Activated T-helper 9 cell treated with anti-CD3 and anti-CD28 coated beads, Interleukin-2, amount 50 U/mL, for 16 hours (primary cell): ENCODE data around the gene ADAMTS10.
"Not testable (repeated sequence)": the region's sequence is repeated elsewhere in the genome, so short reads cannot be mapped to it uniquely, and the experiment has no call there.

Experiments used
- DNase-seq: peaks from one replicate; pipeline ENCODE4 v3.0.0-alpha.2; 2020; ENCODE audit warnings: low read depth

Gene ADAMTS10

GRCh38 chr19:8610041-8610935 is at the start of gene ADAMTS10:
ADAMTS10 (minus strand) TSS chr19:8610715; CDS start chr19:8605710, 5,005 bp downstream.
- peak; percentile 27 for DNase-seq

DNA sequence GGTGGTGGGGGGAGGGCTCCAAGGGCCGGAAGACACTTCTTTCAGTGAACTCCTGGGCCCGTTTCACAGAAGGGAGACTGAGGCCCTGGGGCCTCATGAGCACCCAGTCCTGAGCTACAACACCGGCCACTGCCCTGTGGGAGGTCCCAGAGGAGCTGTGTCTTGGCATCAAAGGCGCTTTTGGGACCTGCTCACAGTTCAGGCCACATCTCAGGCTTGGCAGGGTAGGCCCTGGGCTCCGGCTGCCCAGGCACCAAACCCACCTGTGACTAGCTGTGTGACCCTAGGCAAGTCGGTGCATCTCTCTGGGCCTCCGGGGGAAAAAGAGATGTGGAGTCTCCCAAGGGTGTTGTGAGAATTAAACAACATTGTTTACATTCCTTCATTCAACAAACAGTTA is 49.4 kb upstream of the ADAMTS10 start:
- no peak for DNase-seq

GRCh38 chr19:8657869-8658268 is 47.4 kb upstream of the ADAMTS10 start:
- no peak for DNase-seq

DNA sequence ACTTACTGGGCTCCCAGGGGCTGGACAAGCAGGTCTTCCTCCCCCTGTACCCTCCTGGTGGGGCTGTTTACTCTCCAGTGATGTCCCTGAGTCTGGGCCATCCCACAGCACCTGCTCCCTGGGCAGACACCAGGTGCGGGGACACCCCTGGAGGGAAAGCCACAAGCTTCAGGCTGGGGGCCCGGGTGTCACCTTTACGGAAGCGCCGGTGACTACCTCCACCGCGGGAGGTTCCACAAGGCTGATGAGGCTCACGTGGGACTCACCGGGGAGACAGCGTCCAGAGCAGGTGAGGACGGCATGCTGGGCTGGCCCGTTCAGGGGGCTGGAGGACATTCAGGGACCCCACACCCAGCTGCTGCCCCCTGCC is 44.8 kb upstream of the ADAMTS10 start:
- DNase-seq: peak; percentile 15

GRCh38 chr19:8654591-8655339 is 44.2 kb upstream of the ADAMTS10 start:
- DNase-seq: peak; percentile 55

GRCh38 chr19:8648240-8648639 is 37.7 kb upstream of the ADAMTS10 start:
- no peak for DNase-seq

DNA sequence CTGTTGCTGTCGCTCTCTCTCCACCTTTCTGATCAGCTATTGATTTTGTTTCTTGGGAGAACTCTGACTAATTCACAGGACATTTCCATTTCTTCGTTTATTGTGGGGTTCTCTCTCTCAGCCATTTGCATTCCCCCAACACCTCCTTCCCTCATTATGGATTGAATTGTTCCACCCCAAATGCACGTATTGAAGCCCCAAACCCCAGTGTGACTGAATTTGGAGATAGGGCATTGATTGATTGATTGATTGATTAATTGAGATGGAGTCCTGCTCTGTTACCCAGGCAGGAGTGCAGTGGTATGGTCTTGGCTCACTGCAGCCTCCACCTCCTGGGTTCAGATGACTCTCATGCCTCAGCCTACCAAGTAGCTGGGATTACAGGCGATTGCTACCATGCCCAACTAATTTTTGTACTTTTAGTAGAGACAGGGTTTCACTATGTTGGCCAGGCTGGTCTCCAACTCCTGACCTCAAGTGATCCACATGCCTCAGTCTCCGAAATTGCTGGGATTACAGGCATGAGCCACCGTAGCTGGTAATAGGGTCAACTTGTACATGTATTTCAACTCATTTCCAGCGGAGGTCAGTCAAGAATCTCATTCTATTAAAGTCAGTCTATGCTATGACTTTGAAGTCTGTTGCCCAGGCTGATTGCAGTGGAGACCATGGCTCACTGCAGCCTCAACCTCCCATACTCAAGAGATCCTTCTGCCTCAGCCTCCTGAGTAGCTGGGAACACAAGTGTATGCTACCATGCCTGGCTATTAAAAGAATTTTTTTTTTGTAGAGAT is 33.5 kb upstream of the ADAMTS10 start:
- DNase-seq: no peak

- DNase-seq: no peak
Measured at GRCh38 chr19:8642561-8642960, 32.0 kb upstream of the ADAMTS10 start.

DNA sequence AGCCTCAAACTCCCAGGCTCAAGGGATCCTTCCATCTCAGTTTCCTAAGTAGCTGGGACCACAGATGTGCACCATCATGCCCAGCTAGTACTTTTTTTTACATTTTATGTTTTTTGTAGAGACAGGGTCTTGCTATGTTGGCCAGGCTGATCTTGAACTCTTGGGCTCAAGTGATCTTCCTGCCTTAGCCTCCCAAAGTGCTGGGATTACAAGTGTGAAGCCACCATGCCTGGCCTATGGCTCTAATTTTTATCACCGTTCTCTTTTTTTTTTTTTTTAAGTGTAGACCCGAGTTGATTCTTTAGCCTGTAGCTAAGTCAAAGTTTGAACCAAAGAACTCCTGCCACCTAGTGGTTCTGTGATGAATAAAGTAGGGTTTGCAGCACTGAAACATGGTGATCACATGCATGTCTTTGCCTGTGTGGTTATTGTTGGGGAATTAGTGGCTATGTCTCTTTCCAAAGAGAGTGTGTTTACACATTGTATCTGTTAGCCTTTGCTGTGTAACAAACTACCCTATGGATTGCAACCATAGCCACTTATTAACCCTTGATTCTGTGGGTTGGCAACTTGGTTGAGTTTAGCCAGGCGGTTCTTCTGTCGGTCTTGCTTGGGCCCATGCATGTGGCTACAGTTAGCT is 31.5 kb upstream of the ADAMTS10 start:
- no peak for DNase-seq

DNA sequence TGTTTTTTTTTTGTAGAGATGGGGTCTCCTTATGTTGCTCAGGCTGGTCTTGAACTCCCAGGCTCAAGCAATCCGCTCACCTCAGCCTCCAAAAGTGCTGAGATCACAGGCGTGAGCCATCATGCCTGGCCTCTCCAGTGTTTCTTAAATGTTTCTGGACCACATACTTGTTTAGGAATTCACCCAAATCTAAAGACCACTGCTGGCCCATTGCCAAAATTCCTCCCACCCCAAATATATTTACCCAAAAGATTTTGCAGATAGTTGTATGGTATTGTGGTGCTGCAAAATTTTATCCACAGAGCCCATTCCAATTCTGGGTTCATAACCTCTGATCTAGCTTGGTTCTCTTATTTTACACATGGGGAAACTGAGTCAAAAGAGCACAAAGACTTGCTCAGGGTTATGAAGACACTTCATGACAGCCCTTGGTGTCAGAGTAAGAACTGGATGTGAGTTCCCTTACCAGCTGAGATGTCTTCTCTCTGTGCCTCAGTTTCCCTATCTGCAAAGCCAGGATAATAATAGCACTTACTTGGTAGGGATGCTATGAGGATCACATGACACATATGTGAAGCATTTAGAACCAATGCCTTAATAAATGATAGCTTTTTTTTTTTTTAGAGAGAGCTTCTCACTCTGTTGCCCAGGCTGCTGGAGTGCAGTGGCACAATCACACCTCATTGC is 30.8 kb upstream of the ADAMTS10 start:
- no peak for DNase-seq

GRCh38 chr19:8640402-8641004 is 30.0 kb upstream of the ADAMTS10 start:
- DNase-seq: no peak

DNA sequence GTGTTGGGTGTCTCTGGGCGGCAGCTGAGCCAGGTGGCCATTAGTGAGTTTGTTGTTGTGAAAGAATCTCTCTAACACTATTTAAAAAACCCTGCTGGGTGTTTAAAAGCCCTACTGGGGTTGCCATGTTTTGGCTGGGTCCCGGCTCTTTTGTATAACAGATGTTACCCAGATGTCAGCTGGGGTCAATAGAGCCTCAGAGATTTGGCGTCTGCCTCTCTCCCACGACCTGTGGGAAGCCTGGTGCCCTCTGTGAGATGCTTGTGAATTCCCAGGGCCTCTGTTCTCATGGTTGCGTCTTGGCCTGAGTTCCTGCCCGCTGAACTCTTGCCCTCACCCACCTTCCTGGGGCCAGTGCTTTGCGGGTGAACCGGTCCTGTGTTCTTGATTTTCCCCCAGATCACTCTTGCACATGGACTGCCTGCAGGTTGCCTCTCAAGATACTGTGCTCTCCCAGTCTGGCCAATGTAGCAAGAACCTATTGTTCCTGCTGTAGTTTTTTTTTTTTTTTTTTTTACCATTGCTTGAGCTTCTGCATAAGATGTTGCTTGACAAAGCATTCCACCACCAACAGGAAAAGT is 29.4 kb upstream of the ADAMTS10 start:
- no peak for DNase-seq

- DNase-seq: no peak
Measured at GRCh38 chr19:8638078-8638619, 27.6 kb upstream of the ADAMTS10 start.

GRCh38 chr19:8637070-8637469 is 26.6 kb upstream of the ADAMTS10 start:
- not testable (repeated sequence) for DNase-seq

DNA sequence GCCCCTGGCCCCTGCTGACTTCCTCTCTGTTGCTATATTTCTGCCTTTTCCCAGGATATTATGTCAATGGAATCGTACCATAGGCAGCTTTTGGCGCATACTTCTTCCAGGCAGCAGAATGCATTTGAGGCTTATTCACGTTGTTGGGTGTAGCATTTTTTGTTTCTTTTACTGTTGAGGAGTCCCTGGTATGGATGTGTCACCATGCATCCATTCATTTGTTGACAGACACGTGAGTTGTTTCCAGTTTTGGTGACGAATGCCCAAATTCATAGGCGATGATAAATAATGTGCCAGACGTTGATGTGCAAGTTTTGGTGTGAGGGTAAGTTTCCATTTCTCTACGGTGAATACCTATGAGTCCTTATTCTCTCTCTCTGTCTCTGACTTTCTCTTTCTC is 24.9 kb upstream of the ADAMTS10 start:
- DNase-seq: no peak

GRCh38 chr19:8631425-8631819 is 20.9 kb upstream of the ADAMTS10 start:
- DNase-seq: no peak

GRCh38 chr19:8630796-8631424 is 20.4 kb upstream of the ADAMTS10 start:
- DNase-seq: no peak

DNA sequence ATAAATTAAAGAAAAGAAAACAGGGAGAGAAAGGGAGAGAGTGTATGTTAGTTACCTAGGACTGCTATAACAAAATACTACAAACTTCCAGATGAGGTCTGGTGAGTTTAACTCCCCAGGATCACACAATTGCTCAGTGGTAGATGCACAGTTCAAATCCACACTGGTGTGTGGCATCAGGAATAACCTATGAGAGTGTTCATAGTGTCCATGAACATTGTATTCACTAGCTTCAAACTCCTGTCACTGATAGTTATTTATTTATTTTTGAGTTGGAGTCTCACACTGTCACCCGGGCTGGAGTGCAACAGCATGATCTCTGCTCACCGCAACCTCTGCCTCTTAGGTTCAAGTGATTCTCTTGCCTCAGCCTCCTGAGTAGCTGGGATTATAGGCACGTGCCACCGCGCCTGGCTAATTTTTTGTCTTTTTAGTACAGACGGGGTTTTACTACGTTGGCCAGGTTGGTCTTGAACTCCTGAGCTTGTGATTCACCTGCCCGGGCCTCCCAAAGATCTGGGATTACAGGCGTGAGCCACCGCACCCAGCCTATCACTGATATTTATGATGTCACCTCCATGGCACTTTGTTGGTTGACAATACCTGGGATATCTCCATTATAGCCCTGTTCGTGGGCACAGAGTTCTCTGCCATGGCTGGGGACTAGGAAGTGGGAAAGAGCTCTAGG is 19.6 kb upstream of the ADAMTS10 start, which contains the start of gene NFILZ:
Gene NFILZ, plus strand, starts transcription at position 638 of the 688 bp plus-strand sequence. CDS start 46,133 bp downstream, outside the sequence.
- no peak for DNase-seq

- DNase-seq: no peak
Measured at GRCh38 chr19:8629184-8629583, 18.7 kb upstream of the ADAMTS10 start.
